HG03469 (cell line): ENCODE data around the gene MAP3K12.
"Not testable (repeated sequence)": the region's sequence is repeated elsewhere in the genome, so short reads cannot be mapped to it uniquely, and the experiment has no call there.

Source experiments
- ATAC-seq: cut with Tn5 transposase; IDR thresholded peaks from one replicate; pipeline ENCODE4 v1.9.1; 2021; ENCODE audit warnings: mild to moderate bottlenecking, moderate library complexity, moderate number of reproducible peaks; ENCODE audit not compliant: unreplicated experiment

Gene MAP3K12

DNA sequence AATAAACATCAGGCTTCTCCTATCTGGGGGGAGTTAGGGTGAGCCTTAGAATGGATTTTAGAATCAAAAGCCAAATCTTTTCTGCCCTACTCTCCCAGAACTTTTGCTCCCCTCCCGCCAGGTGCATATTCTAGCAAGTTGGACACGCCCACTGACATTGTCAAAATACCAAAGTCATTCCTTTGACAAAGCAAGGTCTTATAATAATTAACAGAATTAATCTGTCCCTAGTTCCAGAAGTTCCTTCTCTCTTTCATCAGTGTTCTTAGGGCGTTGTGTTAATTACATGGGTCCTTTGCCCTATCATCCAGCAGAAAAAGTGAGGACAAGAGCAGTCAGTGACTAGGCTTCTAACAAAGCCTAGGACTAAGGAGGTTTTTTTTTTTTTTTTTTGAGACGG is 55.3 kb downstream of the MAP3K12 start:
- no peak for ATAC-seq

DNA sequence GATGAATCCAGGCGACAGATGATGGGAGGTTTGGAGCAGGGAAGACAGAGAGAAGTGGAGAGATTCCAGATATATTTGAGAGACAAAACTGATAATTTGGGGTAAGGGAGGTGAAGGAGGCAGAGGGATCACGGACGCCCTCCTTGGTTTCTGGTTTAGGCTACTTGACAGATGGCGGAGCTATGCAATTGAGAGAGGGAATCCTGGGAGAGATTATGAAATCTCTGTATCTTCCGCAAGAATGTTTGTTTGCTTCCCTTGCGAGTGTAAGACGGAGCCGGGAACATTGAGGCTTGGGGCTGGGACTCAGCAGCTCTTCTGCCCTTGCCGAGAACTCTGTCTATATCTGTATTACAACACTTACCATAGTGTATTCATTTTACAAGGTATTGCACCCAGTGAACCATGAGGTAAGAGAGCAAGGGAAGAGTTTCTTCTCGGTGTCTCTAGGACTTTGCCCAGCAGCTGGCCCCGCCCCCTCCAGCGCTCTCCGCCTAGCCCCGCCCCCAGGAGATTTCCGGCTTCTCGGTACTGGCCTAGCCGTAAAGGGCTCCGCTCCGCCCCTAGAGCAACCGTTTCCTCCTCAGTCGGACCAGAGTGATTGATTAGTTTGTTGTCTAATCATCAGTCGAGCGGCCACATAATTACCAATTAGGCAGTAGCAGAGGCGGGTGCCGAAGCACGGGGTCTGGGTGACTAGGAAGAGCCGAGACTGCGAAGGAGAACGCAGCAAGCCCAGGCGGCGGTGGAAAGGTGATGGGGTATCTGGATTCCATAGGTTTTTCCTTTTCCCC is 58.0 kb downstream of the MAP3K12 start, which contains the start of gene PRR13:
Gene PRR13 (plus strand): TSS at position 695 of the 794 bp plus-strand sequence. CDS start 981 bp downstream, outside the sequence.
- peak; percentile 96 for ATAC-seq

GRCh38 chr12:53439582-53439981 is 59.7 kb downstream of the MAP3K12 start:
- not testable (repeated sequence) for ATAC-seq

- not testable (repeated sequence) for ATAC-seq
Observed at GRCh38 chr12:53435326-53435725, 63.9 kb downstream of the MAP3K12 start.

DNA sequence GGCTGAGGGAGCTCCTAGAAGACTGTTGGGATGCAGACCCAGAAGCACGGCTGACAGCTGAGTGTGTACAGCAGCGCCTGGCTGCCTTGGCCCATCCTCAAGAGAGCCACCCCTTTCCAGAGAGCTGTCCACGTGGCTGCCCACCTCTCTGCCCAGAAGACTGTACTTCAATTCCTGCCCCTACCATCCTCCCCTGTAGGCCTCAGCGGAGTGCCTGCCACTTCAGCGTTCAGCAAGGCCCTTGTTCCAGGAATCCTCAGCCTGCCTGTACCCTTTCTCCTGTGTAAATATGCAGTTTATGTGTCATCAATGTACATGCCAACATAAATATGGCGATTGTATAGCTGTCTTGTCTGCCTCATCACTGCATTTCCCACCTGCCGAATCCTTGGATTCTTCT is 68.1 kb downstream of the MAP3K12 start:
- no peak for ATAC-seq

- ATAC-seq = no peak
Observed at GRCh38 chr12:53430116-53430515, 69.1 kb downstream of the MAP3K12 start.
